Measurements from ENCODE around the gene SHD. TPM values are rescaled to one million over a fixed set of nuclear protein-coding genes. Genes with fewer than 3 reads are reported as not detected.
A peak's percentile ranks its signal among the peaks of the same experiment; 100 is the strongest.

SHD gene
- total and polyA plus RNA-seq, 2 donors (not counting 3 experiments of a cell fraction or from before 2014, with no cell fraction given), result not detected

DNA sequence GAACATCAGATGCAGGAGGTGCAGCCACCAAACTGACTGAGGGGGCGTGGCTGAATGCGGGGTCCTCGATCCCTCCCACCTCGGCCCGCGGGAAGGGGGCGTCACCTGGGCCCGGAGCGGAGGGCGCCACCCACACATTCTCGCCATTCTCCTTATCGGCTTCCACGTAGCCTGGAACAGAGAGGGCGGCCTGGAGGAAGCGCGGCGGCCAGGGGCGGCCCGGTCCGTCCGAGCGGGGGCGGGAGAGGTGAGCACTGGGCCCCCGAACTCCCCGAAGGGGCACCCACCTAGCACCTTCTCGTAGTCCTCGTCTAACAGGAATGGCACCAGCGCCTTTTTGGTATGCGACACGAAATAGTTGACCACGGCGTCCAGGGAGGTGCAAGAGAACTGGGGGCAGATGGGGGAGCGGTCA, 47.8 kb downstream of the SHD start:
- H3K36me3 ChIP-seq (ENCODE audit: control insufficient read depth in 2 of 2, extremely low read depth in 1 of 2, insufficient read depth in 2 of 2, low read length in 2 of 2), result no peaks in the 10 kb centered on the region
- H3K79me2 ChIP-seq (ENCODE audit: control insufficient read depth, insufficient read depth, low read length), result no peaks in the 10 kb centered on the region
- no peak overlapping the region for H3K4me3 ChIP-seq (replicated peaks in 1 of 3; ENCODE audit: insufficient read depth in 1 of 3, low read depth in 1 of 3, low read length in 3 of 3)
- no peak overlapping the region for H3K9ac ChIP-seq (replicated peaks; ENCODE audit: extremely low read depth, insufficient read depth, low read length)
- H3K27me3 ChIP-seq (ENCODE audit: control insufficient read depth in 2 of 2, insufficient read depth in 2 of 2, low read length in 2 of 2), result no peaks in the 10 kb centered on the region
- intact Hi-C loops (cut with micrococcal nuclease) (no loop called here), dilution Hi-C loops (cut with MboI; ENCODE audit: extremely low pct_ligation_motif_present, low sequenced_read_pairs) (no loop called here)
- no peaks in the 10 kb centered on the region for H4K20me1 ChIP-seq (replicated peaks; ENCODE audit: control insufficient read depth, extremely low read depth, insufficient read depth, low read length)
- no TSS peak for BruUV-seq (replicated peaks)
- no peak for FAIRE-seq
- ChIA-PET POLR2A (no interaction called here), CTCF (no interaction called here)
- H2AFZ ChIP-seq (ENCODE audit: low read depth, low read length), result peak overlapping the region; percentile 87
- DNase-seq (ENCODE audit: low read depth, low spot score), result no peak
- TF ChIP-seq, protein P1, sequence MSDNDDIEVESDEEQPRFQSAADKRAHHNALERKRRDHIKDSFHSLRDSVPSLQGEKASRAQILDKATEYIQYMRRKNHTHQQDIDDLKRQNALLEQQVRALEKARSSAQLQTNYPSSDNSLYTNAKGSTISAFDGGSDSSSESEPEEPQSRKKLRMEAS (IDR thresholded peaks at IDR 0.05; ENCODE audit: insufficient read depth, insufficient read length), result no peak
- TF ChIP-seq GATA2 (IDR thresholded peaks at IDR 0.05; ENCODE audit: insufficient read depth, insufficient read length, low read depth, low read length) (no peak), JUN (IDR thresholded peaks at IDR 0.05; ENCODE audit: borderline replicate concordance, insufficient read depth, insufficient read length, low read depth) (no peak), POLR2A (IDR thresholded peaks at IDR 0.05; ENCODE audit: low read depth, low read length) (no peak), EZH2 (IDR thresholded peaks at IDR 0.05; ENCODE audit: borderline replicate concordance, low read depth, low read length, severe bottlenecking) (no peak), FOS (IDR thresholded peaks at IDR 0.05; ENCODE audit: borderline replicate concordance, insufficient read depth, low read length) (no peak)
- TF ChIP-seq, protein P2, sequence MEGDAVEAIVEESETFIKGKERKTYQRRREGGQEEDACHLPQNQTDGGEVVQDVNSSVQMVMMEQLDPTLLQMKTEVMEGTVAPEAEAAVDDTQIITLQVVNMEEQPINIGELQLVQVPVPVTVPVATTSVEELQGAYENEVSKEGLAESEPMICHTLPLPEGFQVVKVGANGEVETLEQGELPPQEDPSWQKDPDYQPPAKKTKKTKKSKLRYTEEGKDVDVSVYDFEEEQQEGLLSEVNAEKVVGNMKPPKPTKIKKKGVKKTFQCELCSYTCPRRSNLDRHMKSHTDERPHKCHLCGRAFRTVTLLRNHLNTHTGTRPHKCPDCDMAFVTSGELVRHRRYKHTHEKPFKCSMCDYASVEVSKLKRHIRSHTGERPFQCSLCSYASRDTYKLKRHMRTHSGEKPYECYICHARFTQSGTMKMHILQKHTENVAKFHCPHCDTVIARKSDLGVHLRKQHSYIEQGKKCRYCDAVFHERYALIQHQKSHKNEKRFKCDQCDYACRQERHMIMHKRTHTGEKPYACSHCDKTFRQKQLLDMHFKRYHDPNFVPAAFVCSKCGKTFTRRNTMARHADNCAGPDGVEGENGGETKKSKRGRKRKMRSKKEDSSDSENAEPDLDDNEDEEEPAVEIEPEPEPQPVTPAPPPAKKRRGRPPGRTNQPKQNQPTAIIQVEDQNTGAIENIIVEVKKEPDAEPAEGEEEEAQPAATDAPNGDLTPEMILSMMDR (IDR thresholded peaks at IDR 0.05; ENCODE audit: extremely low read depth in 1 of 2, insufficient read depth in 1 of 2, low read depth in 1 of 2, low read length in 2 of 2), result no peak
- H3K4me1 ChIP-seq (ENCODE audit: control insufficient read depth, extremely low read depth, insufficient read depth, low read length), result peaks cover 3% of the 10 kb centered on the region
- no peaks in the 10 kb centered on the region for H3K9me3 ChIP-seq (replicated peaks; ENCODE audit: control insufficient read depth, insufficient read depth, low read length)
- H3K4me2 ChIP-seq (ENCODE audit: insufficient read depth, low read length), result peak overlapping the region; percentile 50
- H3K27ac ChIP-seq (ENCODE audit: insufficient read depth, low read depth, low read length), result no peak overlapping the region
- H3K9me1 ChIP-seq (replicated peaks; ENCODE audit: control insufficient read depth, extremely low read depth, insufficient read depth, low read length), result no peaks in the 10 kb centered on the region
